Neural cell (in vitro differentiated cells): ENCODE results near the gene SGIP1.

ENCODE experiments used
- CTCF ChIP-seq: fragments of 450-650 bp; IDR thresholded peaks from 2 replicates; pipeline ENCODE4 v1.5.1; 2014; ENCODE audit warnings: antibody characterized with exemption, mild to moderate bottlenecking, moderate library complexity; ENCODE audit not compliant: poor library complexity, severe bottlenecking
- EZH2 ChIP-seq: fragments of 200-600, 300-800 bp; shearing (Covaris generic), sonication (generic); IDR thresholded peaks from 2 replicates; pipeline ENCODE4 v1.6.1; 2014; ENCODE audit warnings: antibody characterized with exemption, low read length, borderline replicate concordance, mild to moderate bottlenecking; ENCODE audit not compliant: insufficient read depth, poor library complexity, severe bottlenecking
- REST ChIP-seq: IDR thresholded peaks from 2 replicates; pipeline ENCODE4 v1.6.1; 2012; ENCODE audit warnings: borderline replicate concordance

- TF ChIP-seq CTCF (no peak), EZH2 (no peak), REST (no peak)
Observed at GRCh38 chr1:66526036-66526435, 7.9 kb upstream of the SGIP1 start.
